HUES6 (cell line): ENCODE measurements around the gene BRD1.

Experiments
- H3K27ac ChIP-seq: 2 replicates; pipeline ENCODE4 v1.7.0; 2013; ENCODE audit warnings: low read depth, mild to moderate bottlenecking, low read length, inconsistent platforms
- H3K27me3 ChIP-seq: 2 replicates; pipeline ENCODE4 v1.6.1; 2013; ENCODE audit warnings: low read length; ENCODE audit not compliant: control insufficient read depth, insufficient read depth
- H3K36me3 ChIP-seq: 2 replicates; pipeline ENCODE4 v1.6.1; 2013; ENCODE audit warnings: low read length; ENCODE audit not compliant: control insufficient read depth, insufficient read depth
- H3K4me1 ChIP-seq: 2 replicates; pipeline ENCODE4 v1.6.1; 2013; ENCODE audit warnings: low read length; ENCODE audit not compliant: control insufficient read depth, insufficient read depth
- H3K4me3 ChIP-seq: 2 replicates; pipeline ENCODE4 v1.5.1; 2013; ENCODE audit warnings: low read depth, low read length
- H3K9ac ChIP-seq: one replicate; pipeline ENCODE4 v1.6.1; 2013; ENCODE audit warnings: mild to moderate bottlenecking, low read length
- H3K9me3 ChIP-seq: 2 replicates; pipeline ENCODE4 v1.6.1; 2013; ENCODE audit warnings: low read depth, low read length; ENCODE audit not compliant: control insufficient read depth, insufficient read depth

Gene BRD1

DNA sequence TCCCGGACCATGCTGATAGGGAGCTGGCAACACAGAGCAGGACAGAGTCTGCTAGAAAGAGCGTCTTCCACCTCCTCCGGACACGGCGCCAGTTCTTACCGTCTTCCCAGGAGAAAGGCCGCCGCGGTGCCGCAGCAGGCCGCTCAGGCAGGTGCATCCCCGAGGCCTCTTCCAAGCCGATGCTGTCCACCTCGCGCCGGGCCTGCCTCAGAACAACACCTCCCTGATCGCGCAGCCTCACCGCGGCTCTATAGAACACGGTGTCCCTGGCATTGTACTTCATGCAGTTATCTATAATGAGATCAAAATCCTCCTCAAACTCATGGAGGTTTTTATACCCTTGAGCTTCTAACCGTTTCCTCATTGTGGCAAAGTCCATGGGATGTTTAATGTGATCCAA, 30.0 kb downstream of the BRD1 start:
- no peaks in the 10 kb centered on the region for H3K27me3 ChIP-seq
- no peak overlapping the region for H3K27ac ChIP-seq
- H3K4me1 ChIP-seq = no peaks in the 10 kb centered on the region
- H3K36me3 ChIP-seq = peaks cover 84% of the 10 kb centered on the region
- H3K9ac ChIP-seq = no peak overlapping the region
- no peaks in the 10 kb centered on the region for H3K9me3 ChIP-seq
- H3K4me3 ChIP-seq = no peak overlapping the region

- Histone ChIP-seq H3K27me3 (no peaks in the 10 kb centered on the region), H3K27ac (no peak overlapping the region), H3K9ac (no peak overlapping the region), H3K36me3 (peaks cover 91% of the 10 kb centered on the region), H3K9me3 (no peaks in the 10 kb centered on the region), H3K4me1 (no peaks in the 10 kb centered on the region), H3K4me3 (no peak overlapping the region)
Measured at GRCh38 chr22:49796596-49797270, 30.9 kb downstream of the BRD1 start.

DNA sequence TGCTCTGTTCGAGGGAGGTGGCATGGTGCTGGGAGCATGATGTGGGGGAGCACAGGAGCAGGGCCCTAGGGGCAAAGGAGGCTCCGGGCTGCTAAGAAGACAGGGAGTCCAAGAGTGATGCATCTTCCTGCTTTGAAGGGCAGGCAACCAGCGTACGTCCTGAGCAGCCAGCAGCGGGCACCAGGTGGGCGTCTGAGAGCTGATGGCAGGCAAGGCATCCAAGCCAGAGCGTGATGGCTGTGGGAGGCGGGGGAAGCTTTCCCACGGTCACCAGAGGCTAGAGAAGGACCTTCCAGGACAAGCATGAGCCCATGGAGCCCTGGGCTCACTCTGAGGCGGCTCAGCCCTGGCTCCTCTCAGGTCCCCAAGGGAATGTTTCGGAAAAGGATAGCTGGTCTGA, 32.2 kb downstream of the BRD1 start:
- H3K36me3 ChIP-seq = peaks cover 92% of the 10 kb centered on the region
- H3K4me1 ChIP-seq = no peaks in the 10 kb centered on the region
- H3K27ac ChIP-seq = no peak overlapping the region
- H3K4me3 ChIP-seq = no peak overlapping the region
- H3K9me3 ChIP-seq = no peaks in the 10 kb centered on the region
- no peak overlapping the region for H3K9ac ChIP-seq
- no peaks in the 10 kb centered on the region for H3K27me3 ChIP-seq

DNA sequence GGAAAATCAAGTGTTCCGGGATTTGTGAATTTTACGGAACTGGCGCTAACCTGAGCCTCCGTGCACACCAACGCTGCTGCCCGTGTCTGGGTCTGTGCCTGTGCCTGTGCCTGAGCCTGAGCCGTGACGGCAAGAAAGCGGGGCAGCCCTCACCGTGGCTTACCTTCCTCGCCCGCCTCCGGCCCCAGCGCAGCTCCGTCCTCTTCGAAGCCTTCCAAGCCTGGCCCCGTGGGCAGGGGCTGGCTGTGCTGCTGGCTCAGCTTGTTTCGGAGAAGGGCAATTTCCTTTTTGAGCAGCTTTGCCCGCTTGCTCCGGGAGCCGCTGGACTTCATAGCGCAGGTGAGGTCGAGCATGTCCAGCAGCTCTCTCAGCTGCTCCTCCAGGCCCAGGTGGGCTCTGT, 33.8 kb downstream of the BRD1 start:
- H3K27ac ChIP-seq = no peak overlapping the region
- H3K9me3 ChIP-seq = no peaks in the 10 kb centered on the region
- no peak overlapping the region for H3K9ac ChIP-seq
- H3K27me3 ChIP-seq = no peaks in the 10 kb centered on the region
- H3K4me3 ChIP-seq = no peak overlapping the region
- H3K36me3 ChIP-seq = peaks cover 94% of the 10 kb centered on the region
- peaks cover 10% of the 10 kb centered on the region; the same call in 1 of the 2 replicates for H3K4me1 ChIP-seq

GRCh38 chr22:49793296-49793695, 34.4 kb downstream of the BRD1 start:
- Histone ChIP-seq H3K27ac (no peak overlapping the region), H3K27me3 (no peaks in the 10 kb centered on the region), H3K4me1 (peaks cover 10% of the 10 kb centered on the region; the same call in 1 of the 2 replicates), H3K9ac (no peak overlapping the region), H3K4me3 (no peak overlapping the region), H3K9me3 (no peaks in the 10 kb centered on the region), H3K36me3 (peaks cover 91% of the 10 kb centered on the region)

- Histone ChIP-seq H3K4me3 (no peak overlapping the region), H3K9me3 (no peaks in the 10 kb centered on the region), H3K27me3 (no peaks in the 10 kb centered on the region), H3K36me3 (peaks cover 91% of the 10 kb centered on the region), H3K4me1 (peaks cover 10% of the 10 kb centered on the region; the same call in 1 of the 2 replicates), H3K27ac (no peak overlapping the region), H3K9ac (no peak overlapping the region)
Measured at GRCh38 chr22:49792107-49792506, 35.6 kb downstream of the BRD1 start.

GRCh38 chr22:49791682-49792081, 36.0 kb downstream of the BRD1 start:
- peaks cover 90% of the 10 kb centered on the region for H3K36me3 ChIP-seq
- no peaks in the 10 kb centered on the region for H3K9me3 ChIP-seq
- no peaks in the 10 kb centered on the region for H3K27me3 ChIP-seq
- no peak overlapping the region for H3K4me3 ChIP-seq
- no peak overlapping the region for H3K27ac ChIP-seq
- H3K9ac ChIP-seq = no peak overlapping the region
- H3K4me1 ChIP-seq = peaks cover 10% of the 10 kb centered on the region; the same call in 1 of the 2 replicates

DNA sequence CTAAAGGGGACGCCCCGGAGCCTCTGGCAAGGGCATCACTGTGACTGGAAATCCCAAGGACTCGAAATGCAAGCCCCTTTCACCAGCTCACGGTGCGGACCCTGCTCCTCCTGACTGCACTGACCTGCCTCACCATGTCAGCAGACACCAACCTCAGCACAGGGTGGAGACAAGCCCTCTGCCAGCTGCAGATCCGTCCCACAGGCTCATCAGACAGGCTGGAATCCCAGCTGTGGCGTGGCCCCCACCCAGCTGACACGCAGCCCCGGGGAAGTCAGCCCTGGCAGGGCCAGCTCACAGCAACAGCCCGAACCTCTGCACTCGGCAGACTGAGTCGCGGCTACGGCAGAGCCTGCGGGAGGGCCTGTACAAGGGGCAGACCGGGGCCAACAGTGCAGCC, 36.8 kb downstream of the BRD1 start:
- Histone ChIP-seq H3K27me3 (no peaks in the 10 kb centered on the region), H3K9ac (no peak overlapping the region), H3K27ac (no peak overlapping the region), H3K4me1 (peaks cover 16% of the 10 kb centered on the region; the same call in 1 of the 2 replicates), H3K9me3 (no peaks in the 10 kb centered on the region), H3K4me3 (no peak overlapping the region), H3K36me3 (peaks cover 93% of the 10 kb centered on the region)

DNA sequence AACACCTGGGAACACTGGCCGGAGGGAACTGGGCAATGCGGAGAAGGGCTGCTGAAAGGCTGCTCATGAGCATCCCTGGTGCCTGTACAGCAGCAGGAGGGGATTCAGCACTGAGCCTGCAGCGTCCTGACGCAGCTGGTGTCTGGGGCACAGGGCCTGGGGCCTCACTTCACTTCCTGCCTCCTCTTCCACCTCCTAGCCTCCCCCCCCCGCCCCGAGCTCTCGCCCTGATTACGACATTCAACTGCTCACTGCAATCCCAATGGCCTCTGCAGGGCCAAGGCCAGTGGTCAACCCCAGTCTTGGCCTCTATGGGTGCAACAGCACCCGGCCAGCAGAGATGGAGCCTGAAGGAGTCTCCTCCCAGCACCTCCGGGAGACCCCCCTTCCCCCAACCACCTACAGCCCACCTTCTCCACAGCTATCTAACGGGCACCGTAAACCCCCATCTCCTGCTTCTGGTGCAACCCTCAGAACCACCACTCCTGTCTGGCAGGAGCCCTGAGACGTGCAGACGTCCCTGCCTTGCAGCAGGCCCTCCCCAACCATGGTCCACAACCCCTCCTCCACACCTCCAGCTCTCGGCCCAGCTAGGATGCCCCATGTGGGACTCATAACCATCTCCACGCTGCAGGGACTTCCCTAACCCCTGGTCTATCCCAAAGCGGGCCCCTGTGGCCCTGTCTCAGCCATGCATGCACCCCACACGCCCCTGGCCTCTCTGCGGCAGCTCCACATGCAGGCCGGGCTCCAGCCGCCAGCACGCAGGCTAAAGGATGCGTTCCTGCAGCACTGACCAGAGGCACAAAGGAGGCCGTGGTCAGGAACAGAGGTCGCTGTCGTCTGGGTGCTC, 38.2 kb downstream of the BRD1 start:
- Histone ChIP-seq H3K9me3 (no peaks in the 10 kb centered on the region), H3K4me1 (peaks cover 16% of the 10 kb centered on the region; the same call in 1 of the 2 replicates), H3K36me3 (peaks cover 92% of the 10 kb centered on the region), H3K27me3 (no peaks in the 10 kb centered on the region), H3K4me3 (no peak overlapping the region), H3K27ac (0 out of 2 replicates have a peak overlapping the region, but pooled peaks have one; percentile 7), H3K9ac (no peak overlapping the region)

- peaks cover 91% of the 10 kb centered on the region for H3K36me3 ChIP-seq
- no peaks in the 10 kb centered on the region for H3K27me3 ChIP-seq
- H3K4me1 ChIP-seq = peaks cover 16% of the 10 kb centered on the region; the same call in 1 of the 2 replicates
- no peak overlapping the region for H3K4me3 ChIP-seq
- no peak overlapping the region for H3K27ac ChIP-seq
- no peak overlapping the region for H3K9ac ChIP-seq
- no peaks in the 10 kb centered on the region for H3K9me3 ChIP-seq
Measured at GRCh38 chr22:49788504-49788903, 39.2 kb downstream of the BRD1 start.

DNA sequence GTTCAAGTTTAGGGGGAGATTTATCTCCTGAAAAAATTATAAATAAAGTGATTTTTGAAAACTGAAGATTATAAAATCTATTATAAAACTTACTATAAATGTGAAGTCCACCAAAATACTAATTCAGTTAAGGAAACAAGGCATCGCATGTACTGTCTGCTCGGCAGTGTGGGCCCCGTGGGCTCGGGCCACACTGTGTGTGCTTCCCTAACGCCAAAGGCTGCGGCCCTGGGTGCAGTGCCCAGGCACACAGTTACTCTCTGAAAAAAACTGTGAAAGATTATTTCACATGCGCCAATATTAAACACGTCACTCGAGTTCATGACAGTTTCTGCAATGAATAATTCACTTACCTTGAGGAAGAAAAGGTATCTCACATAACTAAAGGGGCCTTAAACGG, 39.8 kb downstream of the BRD1 start:
- H3K9me3 ChIP-seq = no peaks in the 10 kb centered on the region
- no peak overlapping the region for H3K4me3 ChIP-seq
- peaks cover 91% of the 10 kb centered on the region for H3K36me3 ChIP-seq
- H3K4me1 ChIP-seq = peaks cover 16% of the 10 kb centered on the region; the same call in 1 of the 2 replicates
- H3K27me3 ChIP-seq = no peaks in the 10 kb centered on the region
- H3K9ac ChIP-seq = no peak overlapping the region
- H3K27ac ChIP-seq = no peak overlapping the region
